ENCODE results near the gene TMC7. TPM values are rescaled to one million over a fixed set of nuclear protein-coding genes. Genes with fewer than 3 reads are reported as not detected.

Gene TMC7
- total and polyA plus RNA-seq, 9 of the 15 experiments (the other 6 are each of a cell fraction or from before 2014, with no cell fraction given): 0.08 to 2.0 (median 1.5) TPM

- Histone ChIP-seq H3K9me3 (replicated peaks; ENCODE audit: control insufficient read depth, insufficient read depth, low read depth, low read length) (no peaks in the 10 kb centered on the region), H3K4me2 (ENCODE audit: insufficient read depth, low read length) (no peak overlapping the region), H4K20me1 (replicated peaks; ENCODE audit: control insufficient read depth, insufficient read depth, low read length) (no peaks in the 10 kb centered on the region), H3K27ac (ENCODE audit: extremely low read depth, low read depth, low read length) (no peak overlapping the region), H3K4me1 (replicated peaks in 1 of 2; ENCODE audit: control insufficient read depth in 2 of 2, insufficient read depth in 2 of 2, low read length in 2 of 2) (no peaks in the 10 kb centered on the region; a peak in 1 of 5 replicates), H3K27me3 (ENCODE audit: control insufficient read depth in 2 of 2, insufficient read depth in 2 of 2, low read length in 2 of 2) (no peaks in the 10 kb centered on the region), H3K9me1 (ENCODE audit: control insufficient read depth, insufficient read depth, low read length) (no peaks in the 10 kb centered on the region), H2AFZ (ENCODE audit: low read depth, low read length) (no peak overlapping the region), H3K79me2 (ENCODE audit: control insufficient read depth, insufficient read depth, low read length) (no peaks in the 10 kb centered on the region), H3K9ac (ENCODE audit: insufficient read depth in 1 of 2, low read depth in 2 of 2, low read length in 2 of 2) (no peak overlapping the region), H3K36me3 (ENCODE audit: control insufficient read depth, insufficient read depth, low read length) (no peaks in the 10 kb centered on the region), H3K4me3 (no peak overlapping the region)
- intact Hi-C loops (cut with micrococcal nuclease) (no loop called here), in situ Hi-C loops (cut with MboI) (no loop called here)
- ChIA-PET POLR2A (interaction anchor here (0.7 kb wide), 1 partner anchor 14 kb away, joined by 3 read pairs; no protein-coding TSS in a partner anchor), CTCF (ENCODE audit: low intra/inter-chr PET ratio) (no interaction called here)
- peak in 1 of 4 experiments; percentile 16 for DNase-seq (ENCODE audit: extremely low read depth in 1 of 4, low spot score in 3 of 4)
- FAIRE-seq: no peak
- BruUV-seq (replicated peaks): no TSS peak
- TF ChIP-seq NR1H2 (CRISPR knock-in tag; IDR thresholded peaks at IDR 0.05) (no peak), EGR1 (conservative IDR thresholded peaks at IDR 0.05) (peak; percentile 31; the same call in 1 of the 2 replicates)
- WGBS (ENCODE audit: insufficient coverage, low coverage, missing lambda C conversion rate): 39% methylated on average over 11 of the region's 11 CpGs
- no peak for ATAC-seq
These were observed 61.0 kb downstream of the TMC7 start for GRCh38 chr16:19044769-19045168.

GRCh38 chr16:19046062-19046461 lies 62.3 kb downstream of the TMC7 start:
- H3K4me2 ChIP-seq (ENCODE audit: insufficient read depth, low read length): no peak overlapping the region
- no peaks in the 10 kb centered on the region for H3K36me3 ChIP-seq (ENCODE audit: control insufficient read depth, insufficient read depth, low read length)
- DNase-seq (ENCODE audit: extremely low read depth in 1 of 4, low spot score in 3 of 4): no peak
- no peak overlapping the region for H3K9ac ChIP-seq (ENCODE audit: insufficient read depth in 1 of 2, low read depth in 2 of 2, low read length in 2 of 2)
- TF ChIP-seq ZNF589 (CRISPR knock-in tag; IDR thresholded peaks at IDR 0.05; ENCODE audit: low read depth) (no peak), CTCFL (IDR thresholded peaks at IDR 0.05; ENCODE audit: borderline replicate concordance, insufficient read depth, low read depth, low read length, poor library complexity, severe bottlenecking) (no peak), EWSR1 (IDR thresholded peaks at IDR 0.05; ENCODE audit: borderline replicate concordance, low read depth, partially characterized antibody) (no peak), TFE3 (CRISPR knock-in tag; IDR thresholded peaks at IDR 0.05) (peak; percentile 59; the same call in 1 of the 2 replicates), FOXO4 (CRISPR knock-in tag; IDR thresholded peaks at IDR 0.05) (no peak)
- intact Hi-C loops (cut with micrococcal nuclease) (no loop called here), in situ Hi-C loops (cut with MboI) (no loop called here)
- no peak overlapping the region for H2AFZ ChIP-seq (ENCODE audit: low read depth, low read length)
- WGBS (ENCODE audit: insufficient coverage, low coverage, missing lambda C conversion rate): 35% methylated on average over 2 of the region's 2 CpGs
- POLR2A ChIA-PET: no interaction called here
- H3K27ac ChIP-seq (ENCODE audit: extremely low read depth, low read depth, low read length): no peak overlapping the region
- no TSS peak for BruUV-seq (replicated peaks)
- H3K27me3 ChIP-seq (ENCODE audit: control insufficient read depth in 2 of 2, insufficient read depth in 2 of 2, low read length in 2 of 2): no peaks in the 10 kb centered on the region
- no peaks in the 10 kb centered on the region for H4K20me1 ChIP-seq (replicated peaks; ENCODE audit: control insufficient read depth, insufficient read depth, low read length)
- H3K79me2 ChIP-seq (ENCODE audit: control insufficient read depth, insufficient read depth, low read length): no peaks in the 10 kb centered on the region
- no peaks in the 10 kb centered on the region for H3K9me1 ChIP-seq (ENCODE audit: control insufficient read depth, insufficient read depth, low read length)
- FAIRE-seq: no peak
- no peak for ATAC-seq
- H3K4me1 ChIP-seq (replicated peaks in 1 of 2; ENCODE audit: control insufficient read depth in 2 of 2, insufficient read depth in 2 of 2, low read length in 2 of 2): no peaks in the 10 kb centered on the region; a peak in 1 of 5 replicates
- H3K9me3 ChIP-seq (replicated peaks; ENCODE audit: control insufficient read depth, insufficient read depth, low read depth, low read length): no peaks in the 10 kb centered on the region
- CTCF ChIA-PET (ENCODE audit: low intra/inter-chr PET ratio): no interaction called here
- no peak overlapping the region for H3K4me3 ChIP-seq

All from K562 (cell line).